Sciatic nerve (tissue), 2 donors: ENCODE results near the gene HAUS6. TPM values are rescaled to one million over a fixed set of nuclear protein-coding genes. Genes with fewer than 3 reads are reported as not detected.
"Not testable (repeated sequence)": the region's sequence is repeated elsewhere in the genome, so short reads cannot be mapped to it uniquely, and the experiment has no call there.

Experiments used
- ATAC-seq: fragments of 200-7000 bp; cut with Tn5 transposase; one replicate; pipeline ENCODE4 v1.9.1; 2020; ENCODE audit warnings: mild to moderate bottlenecking, moderate library complexity
- DNase-seq: peaks from one replicate; pipeline ENCODE4 v3.0.0-alpha.2; 2020; ENCODE audit warnings: low spot score
- intact Hi-C: fragments of 100-400 bp; cut with DNase I; formaldehyde crosslinking; loops from one replicate; pipeline ENCODE4 v1.14.2; 2022
- total RNA-seq: library from RNA; stranded (reverse); fragmentation: NEBNext Ultra II Directional; extraction: Animal tissue kit (Norgen Biotek cat#: 25700); gene quantifications from one replicate; pipeline ENCODE4 v1.2.1, GENCODE V29; 2021
- donor health status: DM: no; HTN: no; CAD: no.
- donor health status: DM: no; HTN: no; CAD: no.

HAUS6 gene
- 12.5 TPM for total RNA-seq

DNA sequence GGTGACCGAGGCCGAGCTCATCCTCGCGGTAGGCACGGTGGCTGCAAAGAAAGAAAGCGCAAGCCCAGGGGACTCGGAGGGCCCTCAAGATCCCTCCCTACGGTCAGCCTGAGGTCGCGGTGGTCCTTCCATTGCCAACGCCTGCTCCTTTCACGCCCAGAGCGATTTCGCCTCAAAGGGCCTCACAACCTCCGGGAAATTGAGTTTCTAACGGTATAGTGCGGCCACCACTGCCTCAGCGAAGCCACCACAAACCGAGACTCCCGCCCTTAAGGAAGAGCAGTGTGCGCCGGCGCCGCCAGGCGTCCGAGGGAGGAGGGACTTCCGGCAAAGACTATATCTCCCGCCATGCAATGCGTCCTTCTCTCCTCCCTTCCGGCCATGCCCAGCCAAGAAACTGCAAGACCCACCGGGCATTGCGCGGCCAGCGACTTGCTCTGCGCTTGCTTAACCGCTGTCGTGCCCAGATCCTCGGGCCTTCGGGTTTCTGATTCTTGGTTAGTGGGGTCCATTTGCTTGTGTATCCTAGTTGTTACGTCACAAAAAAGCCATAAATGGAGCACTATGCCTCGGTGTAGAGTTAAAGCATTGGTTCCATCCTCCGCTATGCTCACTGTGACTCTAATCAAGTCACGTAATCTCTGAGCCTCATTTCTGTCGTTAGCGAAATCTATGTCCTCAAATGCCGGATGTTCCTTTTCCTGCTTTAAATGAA, at the start of gene HAUS6:
HAUS6 (minus strand) TSS at position 274 of the 715 bp plus-strand sequence; CDS start at position 21, 253 bp downstream.
- peak; percentile 96 for DNase-seq
- intact Hi-C loops = loop anchor here (10.0 kb wide), 1 partner anchor 72 kb away; no protein-coding TSS in a partner anchor
- peak; percentile 99 for ATAC-seq

DNA sequence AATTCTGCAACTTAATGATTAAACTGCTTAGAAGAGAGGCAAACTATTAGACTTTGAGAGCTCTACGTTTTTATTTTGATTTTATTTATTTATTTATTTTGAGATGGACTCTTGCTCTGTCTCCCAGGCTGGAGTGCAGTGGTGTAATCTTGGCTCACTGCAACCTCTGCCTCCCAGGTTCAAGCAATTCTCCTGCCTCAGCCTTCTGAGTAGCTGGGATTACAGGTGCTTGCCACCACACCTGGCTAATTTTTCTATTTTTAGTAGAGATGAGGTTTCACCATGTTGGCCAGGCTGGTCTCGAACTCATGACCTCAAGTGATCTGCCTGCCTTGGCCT, 49.4 kb upstream of the HAUS6 start:
- ATAC-seq, DNase-seq: not testable (repeated sequence)
- intact Hi-C loops = loop anchor here (10.0 kb wide), 1 partner anchor 573 kb away; no protein-coding TSS in a partner anchor

GRCh38 chr9:19151425-19152159, 48.9 kb upstream of the HAUS6 start:
- intact Hi-C loops = loop anchor here (10.0 kb wide), 1 partner anchor 573 kb away; no protein-coding TSS in a partner anchor
- DNase-seq = no peak
- no peak for ATAC-seq

DNA sequence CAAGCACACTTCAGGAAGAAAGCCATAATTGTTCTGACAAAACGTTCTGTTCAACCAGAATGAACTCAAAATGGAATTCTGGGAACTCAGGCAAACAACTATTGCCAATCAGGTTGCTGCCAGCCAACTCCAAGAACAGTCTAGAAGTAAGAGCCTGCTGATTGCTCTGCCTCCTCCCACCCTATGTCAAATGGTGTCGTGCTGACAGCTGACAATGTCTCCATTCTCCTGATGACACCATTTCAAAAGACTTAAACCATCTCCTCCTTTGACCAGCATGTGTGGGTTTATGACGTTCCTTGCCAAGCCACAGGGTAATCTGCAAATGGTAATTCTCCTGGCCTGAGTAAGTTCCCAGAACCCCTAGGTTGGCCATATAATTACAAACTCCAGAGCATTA, 46.5 kb upstream of the HAUS6 start:
- ATAC-seq = no peak
- intact Hi-C loops = no loop called here
- DNase-seq = no peak

GRCh38 chr9:19148187-19148586, 45.5 kb upstream of the HAUS6 start:
- DNase-seq (no peak), ATAC-seq (peak; percentile 44)
- intact Hi-C loops = no loop called here

DNA sequence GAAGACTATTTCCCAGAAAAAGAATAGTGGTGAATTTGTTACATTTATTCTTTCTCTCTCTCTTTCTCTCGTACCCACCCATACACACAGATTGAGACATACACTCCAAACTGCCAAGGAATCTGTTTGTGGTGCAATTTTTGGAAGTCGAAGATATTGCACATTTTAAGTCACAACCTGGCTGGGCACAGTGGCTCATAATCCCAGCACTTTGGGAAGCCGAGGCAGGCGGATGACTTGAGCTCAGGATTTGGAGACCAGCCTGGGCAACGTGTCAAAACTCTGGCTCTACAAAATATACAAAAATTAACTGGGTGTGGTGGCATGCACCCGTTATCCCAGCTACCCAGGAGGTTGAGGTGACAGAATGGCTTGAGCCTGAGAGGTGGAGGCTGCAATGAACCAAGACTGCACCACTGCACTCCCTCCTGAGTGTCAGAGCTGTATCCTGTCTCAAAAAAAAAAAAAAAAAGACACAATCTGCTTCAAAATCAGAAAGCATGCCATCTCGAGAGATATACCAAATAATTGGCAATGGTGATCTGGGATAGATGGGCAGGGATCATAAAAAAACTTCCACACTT, 43.8 kb upstream of the HAUS6 start:
- intact Hi-C loops = no loop called here
- DNase-seq = peak; percentile 25
- ATAC-seq = no peak

- DNase-seq = no peak
- ATAC-seq = no peak
- intact Hi-C loops = no loop called here
Measured at GRCh38 chr9:19145881-19146280, 43.2 kb upstream of the HAUS6 start.

DNA sequence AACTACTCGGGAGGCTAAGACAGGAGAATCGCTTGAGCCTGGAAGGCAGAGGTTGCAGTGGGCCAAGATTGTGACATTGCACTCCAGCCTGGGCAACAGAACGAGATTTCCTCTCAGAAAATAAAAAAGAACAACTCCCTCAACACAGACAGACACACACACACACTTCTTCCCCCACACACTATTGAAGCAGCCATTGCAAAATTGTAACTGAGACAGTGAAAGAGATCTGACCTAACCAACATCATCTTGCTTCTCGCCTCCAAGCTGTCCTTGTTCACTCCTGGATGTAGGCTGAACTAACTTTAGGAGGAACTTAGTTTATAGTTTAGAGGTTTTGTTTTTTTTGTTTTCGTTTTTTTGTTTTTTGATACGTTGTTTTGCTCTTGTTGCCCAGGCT, 37.6 kb upstream of the HAUS6 start:
- intact Hi-C loops = no loop called here
- ATAC-seq (no peak), DNase-seq (no peak)

DNA sequence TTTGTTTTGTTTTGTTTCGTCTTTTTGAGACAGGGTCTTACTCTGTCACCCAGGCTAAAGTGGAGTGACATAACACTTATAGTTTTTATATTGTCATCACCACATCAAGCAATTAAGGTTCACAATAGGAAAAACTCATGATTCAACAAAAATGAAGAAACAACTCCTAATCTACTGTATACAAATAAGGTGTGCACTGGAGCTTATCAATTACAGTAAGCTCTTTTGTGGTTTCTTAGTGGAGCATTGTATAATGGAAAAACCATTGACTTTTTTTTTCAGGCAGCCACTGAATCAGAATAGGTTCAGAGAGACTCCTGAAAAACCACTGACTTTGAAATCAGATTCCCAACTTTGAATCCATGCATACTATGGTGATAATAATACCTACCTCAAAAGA, 35.4 kb upstream of the HAUS6 start:
- DNase-seq = no peak
- intact Hi-C loops = no loop called here
- ATAC-seq = no peak

GRCh38 chr9:19137282-19137681, 34.6 kb upstream of the HAUS6 start:
- intact Hi-C loops = no loop called here
- no peak for ATAC-seq
- no peak for DNase-seq

- intact Hi-C loops = no loop called here
- no peak for DNase-seq
- ATAC-seq = no peak
Measured at GRCh38 chr9:19136129-19136528, 33.4 kb upstream of the HAUS6 start.

GRCh38 chr9:19133549-19134345, 31.0 kb upstream of the HAUS6 start:
- intact Hi-C loops = no loop called here
- DNase-seq = no peak
- ATAC-seq = no peak

DNA sequence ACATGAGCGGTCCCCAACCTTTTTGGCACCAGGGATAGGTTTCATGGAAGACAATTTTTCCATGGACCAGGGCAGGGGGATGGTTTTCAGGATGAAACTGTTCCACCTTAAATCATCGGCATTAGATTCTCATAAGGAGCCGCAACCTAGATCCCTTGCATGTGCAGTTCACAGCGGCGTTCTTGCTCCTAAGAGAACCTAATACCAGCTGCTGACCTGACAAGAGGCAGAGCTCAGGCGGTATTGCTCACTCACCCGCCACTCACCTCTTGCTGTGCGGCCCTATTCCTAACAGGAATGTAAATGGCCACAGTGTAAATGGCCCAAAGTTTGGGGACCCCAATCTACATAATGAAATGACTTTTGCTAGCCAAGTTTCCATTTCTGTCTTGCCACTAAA, 27.7 kb upstream of the HAUS6 start:
- no peak for DNase-seq
- ATAC-seq = no peak
- intact Hi-C loops = no loop called here

- DNase-seq = peak; percentile 72
- ATAC-seq = peak; percentile 21
- intact Hi-C loops = no loop called here
Measured at GRCh38 chr9:19127871-19128500, 25.3 kb upstream of the HAUS6 start.

- DNase-seq = no peak
- intact Hi-C loops = no loop called here
- no peak for ATAC-seq
Measured at GRCh38 chr9:19124430-19124793, 21.7 kb upstream of the HAUS6 start.

- ATAC-seq (no peak), DNase-seq (no peak)
- intact Hi-C loops = no loop called here
Measured at GRCh38 chr9:19122490-19123042, 19.9 kb upstream of the HAUS6 start.

- DNase-seq = no peak
- intact Hi-C loops = no loop called here
Measured at GRCh38 chr9:19120877-19121276, 18.2 kb upstream of the HAUS6 start.

GRCh38 chr9:19119801-19120440, 17.2 kb upstream of the HAUS6 start:
- intact Hi-C loops = no loop called here

More at GRCh38 chr9:19120877-19121276, 18.2 kb upstream of the HAUS6 start:
- ATAC-seq = no peak

More at GRCh38 chr9:19119801-19120440, 17.2 kb upstream of the HAUS6 start:
- DNase-seq = no peak
- no peak for ATAC-seq
